DOHH2 (cell line): ENCODE results near the gene SCAF11.

Experiments
- H3F3A ChIP-seq: fragments of 200-600 bp; sonication (generic), shearing (Covaris generic); 2 replicates; pipeline ENCODE4 v1.6.0; 2016; ENCODE audit warnings: antibody characterized with exemption, mild to moderate bottlenecking; ENCODE audit not compliant: control insufficient read depth, insufficient read depth
- H3K27ac ChIP-seq: fragments of 200-600 bp; sonication (generic); 2 replicates; pipeline ENCODE4 v1.5.1; 2014; ENCODE audit warnings: low read depth, mild to moderate bottlenecking, low read length, moderate library complexity
- H3K27me3 ChIP-seq: fragments of 200-600 bp; sonication (generic); 2 replicates; pipeline ENCODE4 v1.6.1; 2014; ENCODE audit warnings: mild to moderate bottlenecking, low read length, mixed read lengths; ENCODE audit not compliant: control insufficient read depth
- H3K36me3 ChIP-seq: fragments of 200-600 bp; sonication (generic); 2 replicates; pipeline ENCODE4 v1.6.1; 2014; ENCODE audit warnings: mild to moderate bottlenecking, low read length, moderate library complexity, mixed read lengths; ENCODE audit not compliant: control insufficient read depth
- H3K4me1 ChIP-seq: fragments of 200-600 bp; sonication (generic); 2 replicates; pipeline ENCODE4 v1.6.1; 2014; ENCODE audit warnings: mild to moderate bottlenecking, low read length, mixed read lengths; ENCODE audit not compliant: control insufficient read depth
- H3K4me2 ChIP-seq: fragments of 200-600 bp; sonication (generic); 2 replicates; pipeline ENCODE4 v1.6.0; 2014; ENCODE audit warnings: mild to moderate bottlenecking, low read length, moderate library complexity
- H3K4me3 ChIP-seq: fragments of 200-600 bp; sonication (generic); 2 replicates; pipeline ENCODE4 v1.5.1; 2014; ENCODE audit warnings: mild to moderate bottlenecking, low read length, mixed read lengths
- H3K79me2 ChIP-seq: fragments of 200-600 bp; sonication (generic); 2 replicates; pipeline ENCODE4 v1.6.1; 2014; ENCODE audit warnings: mild to moderate bottlenecking, low read length, mixed read lengths; ENCODE audit not compliant: control insufficient read depth
- H3K9me2 ChIP-seq: fragments of 200-600 bp; sonication (generic); replicated peaks from 2 replicates; pipeline ENCODE4 v1.6.1; 2014; ENCODE audit warnings: mild to moderate bottlenecking, low read length, mixed read lengths; ENCODE audit not compliant: control insufficient read depth
- H3K9me3 ChIP-seq: fragments of 200-600 bp; sonication (generic); 2 replicates; pipeline ENCODE4 v1.6.1; 2014; ENCODE audit warnings: antibody characterized with exemption, low read length, mixed read lengths; ENCODE audit not compliant: control insufficient read depth, insufficient read depth
- H4K20me1 ChIP-seq: fragments of 200-600 bp; sonication (generic); 2 replicates; pipeline ENCODE4 v1.6.0; 2014; ENCODE audit warnings: low read depth, mild to moderate bottlenecking, antibody characterized with exemption, low read length, moderate library complexity; ENCODE audit not compliant: control insufficient read depth, insufficient read depth
- CTCF ChIP-seq: fragments of 200-600 bp; sonication (generic); IDR thresholded peaks from one replicate; pipeline ENCODE4 v1.5.1; 2014; ENCODE audit warnings: antibody characterized with exemption, mild to moderate bottlenecking, low read depth, low read length; ENCODE audit not compliant: poor library complexity, severe bottlenecking
- EZH2phosphoT487 ChIP-seq: fragments of 200-600 bp; sonication (generic); IDR thresholded peaks from 2 replicates; pipeline ENCODE4 v1.6.1; 2017; ENCODE audit warnings: borderline replicate concordance, mild to moderate bottlenecking, antibody characterized with exemption, low read length, moderate library complexity, mixed read lengths

SCAF11 gene

GRCh38 chr12:45895961-45896360 lies 94.4 kb downstream of the SCAF11 start:
- H3K9me2 ChIP-seq, result no peaks in the 10 kb centered on the region
- no peak overlapping the region for H3K27ac ChIP-seq
- no peaks in the 10 kb centered on the region for H3K79me2 ChIP-seq
- H3K36me3 ChIP-seq, result peaks cover 63% of the 10 kb centered on the region
- no peaks in the 10 kb centered on the region for H3K4me1 ChIP-seq
- H3F3A ChIP-seq, result no peaks in the 10 kb centered on the region
- no peaks in the 10 kb centered on the region for H4K20me1 ChIP-seq
- TF ChIP-seq CTCF, result no peak
- no peak for TF ChIP-seq EZH2phosphoT487
- H3K4me3 ChIP-seq, result no peak overlapping the region
- H3K4me2 ChIP-seq, result no peak overlapping the region
- H3K27me3 ChIP-seq, result no peaks in the 10 kb centered on the region
- no peaks in the 10 kb centered on the region for H3K9me3 ChIP-seq

- TF ChIP-seq CTCF (peak; percentile 26), EZH2phosphoT487 (no peak)
- Histone ChIP-seq H3F3A (no peaks in the 10 kb centered on the region), H3K9me2 (no peaks in the 10 kb centered on the region), H3K4me3 (no peak overlapping the region), H3K4me2 (no peak overlapping the region), H3K4me1 (no peaks in the 10 kb centered on the region), H3K79me2 (no peaks in the 10 kb centered on the region), H3K27me3 (no peaks in the 10 kb centered on the region), H3K27ac (no peak overlapping the region), H4K20me1 (no peaks in the 10 kb centered on the region), H3K36me3 (peaks cover 63% of the 10 kb centered on the region), H3K9me3 (no peaks in the 10 kb centered on the region)
Observed at GRCh38 chr12:45893240-45893639, 97.1 kb downstream of the SCAF11 start.

- TF ChIP-seq EZH2phosphoT487 (no peak), CTCF (no peak)
- H4K20me1 ChIP-seq, result no peaks in the 10 kb centered on the region
- H3K27ac ChIP-seq, result no peak overlapping the region
- H3K27me3 ChIP-seq, result no peaks in the 10 kb centered on the region
- H3K4me3 ChIP-seq, result no peak overlapping the region
- peaks cover 45% of the 10 kb centered on the region for H3K36me3 ChIP-seq
- H3K9me3 ChIP-seq, result no peaks in the 10 kb centered on the region
- no peaks in the 10 kb centered on the region for H3K9me2 ChIP-seq
- no peak overlapping the region for H3K4me2 ChIP-seq
- no peaks in the 10 kb centered on the region for H3F3A ChIP-seq
- H3K4me1 ChIP-seq, result no peaks in the 10 kb centered on the region
- no peaks in the 10 kb centered on the region for H3K79me2 ChIP-seq
Observed at GRCh38 chr12:45890276-45890675, 100.1 kb downstream of the SCAF11 start.

- H3K4me1 ChIP-seq, result no peaks in the 10 kb centered on the region
- no peaks in the 10 kb centered on the region for H4K20me1 ChIP-seq
- no peaks in the 10 kb centered on the region for H3F3A ChIP-seq
- no peaks in the 10 kb centered on the region for H3K9me2 ChIP-seq
- H3K4me3 ChIP-seq, result no peak overlapping the region
- H3K9me3 ChIP-seq, result 0 out of 2 replicates have a peak, but pooled peaks cover 2% of the 10 kb centered on the region
- no peak overlapping the region for H3K27ac ChIP-seq
- H3K4me2 ChIP-seq, result no peak overlapping the region
- H3K79me2 ChIP-seq, result no peaks in the 10 kb centered on the region
- H3K36me3 ChIP-seq, result peaks cover 38% of the 10 kb centered on the region
- no peak for TF ChIP-seq EZH2phosphoT487
- TF ChIP-seq CTCF, result no peak
- no peaks in the 10 kb centered on the region for H3K27me3 ChIP-seq
Observed at GRCh38 chr12:45887544-45887943, 102.8 kb downstream of the SCAF11 start.
